H9 (cell line): ENCODE results near the gene CFL1. TPM values are rescaled to one million over a fixed set of nuclear protein-coding genes. Genes with fewer than 3 reads are reported as not detected.
A peak's percentile ranks its signal among the peaks of the same experiment; 100 is the strongest.

ENCODE experiments used
- DNase-seq: peaks from one replicate; pipeline ENCODE4 v3.0.0-alpha.2; 2017
- H2AFZ ChIP-seq: one replicate; pipeline ENCODE4 v1.6.1; 2013; ENCODE audit warnings: mild to moderate bottlenecking, low read length, control low read depth, moderate library complexity
- H2AK5ac ChIP-seq: 2 replicates; pipeline ENCODE4 v1.6.1; 2013; ENCODE audit warnings: low read length, control low read depth, mixed read lengths; ENCODE audit not compliant: insufficient read length
- H2BK120ac ChIP-seq: one replicate; pipeline ENCODE4 v1.6.1; 2013; ENCODE audit warnings: low read depth, mild to moderate bottlenecking, low read length, control low read depth, inconsistent platforms; ENCODE audit not compliant: poor library complexity, severe bottlenecking
- H2BK12ac ChIP-seq: 2 replicates; pipeline ENCODE4 v1.6.1; 2013; ENCODE audit warnings: low read length, control low read depth, mixed read lengths, low read depth; ENCODE audit not compliant: insufficient read length
- H2BK15ac ChIP-seq: 2 replicates; pipeline ENCODE4 v1.6.1; 2013; ENCODE audit warnings: low read depth, low read length, control low read depth
- H2BK20ac ChIP-seq: one replicate; pipeline ENCODE4 v1.6.1; 2013; ENCODE audit warnings: low read depth, mild to moderate bottlenecking, low read length, control low read depth, inconsistent platforms; ENCODE audit not compliant: poor library complexity, severe bottlenecking
- H2BK5ac ChIP-seq: 2 replicates; pipeline ENCODE4 v1.6.1; 2013; ENCODE audit warnings: low read length, control low read depth, mixed read lengths; ENCODE audit not compliant: insufficient read length
- H3K14ac ChIP-seq: 2 replicates; pipeline ENCODE4 v1.6.1; 2013; ENCODE audit warnings: low read length, control low read depth; ENCODE audit not compliant: insufficient read depth
- H3K18ac ChIP-seq: 2 replicates; pipeline ENCODE4 v1.6.1; 2013; ENCODE audit warnings: low read depth, mild to moderate bottlenecking, mixed read lengths, low read length, control low read depth; ENCODE audit not compliant: insufficient read length
- H3K23ac ChIP-seq: 2 replicates; pipeline ENCODE4 v1.6.1; 2013; ENCODE audit warnings: low read length, control low read depth, mixed read lengths, low read depth; ENCODE audit not compliant: insufficient read length
- H3K23me2 ChIP-seq: 2 replicates; pipeline ENCODE4 v1.6.1; 2013; ENCODE audit warnings: low read depth, mild to moderate bottlenecking, mixed read lengths, low read length, control low read depth; ENCODE audit not compliant: insufficient read length, poor library complexity, severe bottlenecking
- H3K27ac ChIP-seq: 2 replicates; pipeline ENCODE4 v1.5.1; 2013; ENCODE audit warnings: low read length, control low read depth, mixed read lengths, low read depth; ENCODE audit not compliant: insufficient read length
- H3K27me3 ChIP-seq: 2 replicates; pipeline ENCODE4 v1.6.1; 2013; ENCODE audit warnings: low read length, control low read depth, inconsistent platforms; ENCODE audit not compliant: insufficient read depth
- H3K4ac ChIP-seq: 2 replicates; pipeline ENCODE4 v1.6.1; 2013; ENCODE audit warnings: low read depth, mild to moderate bottlenecking, control low read depth, inconsistent platforms, low read length, moderate library complexity
- H3K4me1 ChIP-seq: 2 replicates; pipeline ENCODE4 v1.6.1; 2013; ENCODE audit warnings: low read length, control low read depth, inconsistent platforms; ENCODE audit not compliant: insufficient read depth
- H3K4me2 ChIP-seq: 2 replicates; pipeline ENCODE4 v1.6.1; 2013; ENCODE audit warnings: low read length, control low read depth, mixed read lengths; ENCODE audit not compliant: insufficient read length, insufficient read depth
- H3K56ac ChIP-seq: 2 replicates; pipeline ENCODE4 v1.6.1; 2013; ENCODE audit warnings: low read depth, mild to moderate bottlenecking, mixed read lengths, low read length, control low read depth; ENCODE audit not compliant: insufficient read length
- H3K79me1 ChIP-seq: 2 replicates; pipeline ENCODE4 v1.6.1; 2013; ENCODE audit warnings: low read depth, mild to moderate bottlenecking, moderate library complexity, low read length, control low read depth, inconsistent platforms; ENCODE audit not compliant: insufficient read depth, poor library complexity, severe bottlenecking
- H3K79me2 ChIP-seq: 2 replicates; pipeline ENCODE4 v1.6.1; 2013; ENCODE audit warnings: low read length, control low read depth, inconsistent platforms; ENCODE audit not compliant: insufficient read depth
- H3K9ac ChIP-seq: 2 replicates; pipeline ENCODE4 v1.6.1; 2013; ENCODE audit warnings: low read length, control low read depth, mixed read lengths; ENCODE audit not compliant: insufficient read length; ENCODE audit errors: extremely low read depth
- H3K9me3 ChIP-seq: one replicate; pipeline ENCODE4 v1.6.1; 2013; ENCODE audit warnings: low read depth, low read length, inconsistent platforms; ENCODE audit not compliant: control insufficient read depth
- H3T11ph ChIP-seq: one replicate; pipeline ENCODE4 v1.6.1; 2013; ENCODE audit warnings: mild to moderate bottlenecking, low read length, control low read depth, inconsistent platforms
- H4K20me1 ChIP-seq: one replicate; pipeline ENCODE4 v1.6.1; 2013; ENCODE audit not compliant: control insufficient read depth, insufficient read length, insufficient read depth
- H4K5ac ChIP-seq: 2 replicates; pipeline ENCODE4 v1.6.1; 2013; ENCODE audit warnings: low read depth, mild to moderate bottlenecking, mixed read lengths, low read length, control low read depth; ENCODE audit not compliant: insufficient read length
- H4K8ac ChIP-seq: replicated peaks from 2 replicates; pipeline ENCODE4 v1.6.1; 2013; ENCODE audit warnings: low read length, control low read depth, mixed read lengths, low read depth; ENCODE audit not compliant: insufficient read length
- H4K91ac ChIP-seq: 2 replicates; pipeline ENCODE4 v1.6.1; 2013; ENCODE audit warnings: low read depth, mild to moderate bottlenecking, moderate library complexity, mixed read lengths, low read length, control low read depth; ENCODE audit not compliant: insufficient read length
- H3K27ac Mint-ChIP-seq, 3 experiments: 2 replicates in 2 of 3; 3 replicates in 1 of 3; pipeline ENCODE4 v1.8.0; 2020 to 2021; ENCODE audit warnings: mixed read lengths in 3 of 3, mild to moderate bottlenecking in 1 of 3, moderate library complexity in 1 of 3
- H3K27me3 Mint-ChIP-seq: 2 replicates; pipeline ENCODE4 v1.8.0; 2021; ENCODE audit warnings: low read depth, mild to moderate bottlenecking, moderate library complexity, mixed read lengths
- H3K36me3 Mint-ChIP-seq, 3 experiments: 2 replicates in 2 of 3; 3 replicates in 1 of 3; pipeline ENCODE4 v1.8.0; 2020 to 2021; ENCODE audit warnings: low read depth in 3 of 3, mixed read lengths in 3 of 3; ENCODE audit not compliant: insufficient read depth in 1 of 3
- H3K4me1 Mint-ChIP-seq, 2 experiments: 2 replicates each; pipeline ENCODE4 v1.8.0; 2020; ENCODE audit warnings: mixed read lengths in 2 of 2
- H3K4me3 Mint-ChIP-seq, 2 experiments: 2 replicates in 1 of 2; 3 replicates in 1 of 2; pipeline ENCODE4 v1.8.0; 2020 to 2021; ENCODE audit warnings: mild to moderate bottlenecking in 2 of 2, mixed read lengths in 2 of 2, moderate library complexity in 1 of 2
- H3K9me3 Mint-ChIP-seq, 2 experiments: 2 replicates in 1 of 2; 3 replicates in 1 of 2; pipeline ENCODE4 v1.8.0; 2020; ENCODE audit warnings: mild to moderate bottlenecking in 2 of 2, mixed read lengths in 2 of 2, moderate library complexity in 1 of 2
- CTCF ChIP-seq: fragments of 200-600 bp; sonication (generic); conservative IDR thresholded peaks from 3 replicates; pipeline ENCODE4 v1.8.0; 2021; ENCODE audit warnings: antibody characterized with exemption, mild to moderate bottlenecking
- WGBS: extraction: QIAGEN DNeasy Blood & Tissue Kit; methylation state at CpG from one replicate; pipeline ENCODE4 v1.1.7; 2013; ENCODE audit warnings: missing lambda C conversion rate, low lambda C conversion rate, mixed read lengths; ENCODE audit not compliant: insufficient read length; ENCODE audit errors: extremely low coverage; 5-methylcytosine and 5-hydroxymethylcytosine counted together
- total RNA-seq: library from RNA; stranded (reverse); gene quantifications from 2 replicates; pipeline ENCODE4 v1.2.1, GENCODE V29; 2021

CFL1 gene
- total RNA-seq, 1 experiment from 2014 or later: 1,107 TPM

GRCh38 chr11:65903068-65903481, 45.1 kb upstream of the CFL1 start:
- Mint-ChIP-seq H3K4me1 (peaks cover 14 to 17% of the 10 kb centered on the region in 2 experiments), H3K36me3 (no peaks in the 10 kb centered on the region), H3K27ac (no peak overlapping the region), H3K27me3 (peaks cover 88% of the 10 kb centered on the region), H3K9me3 (no peaks in the 10 kb centered on the region; a peak in 1 of 5 replicates), H3K4me3 (no peak overlapping the region; a peak in 1 of 5 replicates)
- H3K4me1 ChIP-seq: no peaks in the 10 kb centered on the region
- H3K79me2 ChIP-seq: no peaks in the 10 kb centered on the region
- H3K14ac ChIP-seq: no peak overlapping the region
- H2BK120ac ChIP-seq: no peak overlapping the region
- H4K5ac ChIP-seq: no peak overlapping the region
- H4K8ac ChIP-seq: no peak overlapping the region
- peaks cover 9% of the 10 kb centered on the region for H3K23me2 ChIP-seq
- H2AFZ ChIP-seq: no peak overlapping the region
- no peak overlapping the region for H2BK20ac ChIP-seq
- no peaks in the 10 kb centered on the region for H3K79me1 ChIP-seq
- TF ChIP-seq CTCF: no peak
- H2BK5ac ChIP-seq: no peak overlapping the region
- H3K56ac ChIP-seq: no peak overlapping the region
- H3K18ac ChIP-seq: no peak overlapping the region
- H3K4me2 ChIP-seq: no peak overlapping the region
- peaks cover 17% of the 10 kb centered on the region; the same call in 1 of the 2 replicates for H3K27me3 ChIP-seq
- no CpG with 5 or more reads among the region's 5 CpGs for WGBS
- no peak overlapping the region for H3K9ac ChIP-seq
- H3T11ph ChIP-seq: no peak overlapping the region
- no peak overlapping the region for H2BK12ac ChIP-seq
- H3K4ac ChIP-seq: no peak overlapping the region
- H3K9me3 ChIP-seq: no peaks in the 10 kb centered on the region
- DNase-seq: peak; percentile 70
- no peak overlapping the region for H4K91ac ChIP-seq
- no peak overlapping the region for H2BK15ac ChIP-seq
- H2AK5ac ChIP-seq: no peak overlapping the region
- H3K23ac ChIP-seq: no peak overlapping the region
- H3K27ac ChIP-seq: no peak overlapping the region
- no peaks in the 10 kb centered on the region for H4K20me1 ChIP-seq
